Measurements from ENCODE around the gene ABHD17B.
A peak's percentile ranks its signal among the peaks of the same experiment; 100 is the strongest.
"Not testable (repeated sequence)": the region's sequence is repeated elsewhere in the genome, so short reads cannot be mapped to it uniquely, and the experiment has no call there.

Gene ABHD17B

GRCh38 chr9:71911061-71911907 lies at the start of gene ABHD17B, which contains the start of gene C9orf85:
Gene ABHD17B (minus strand): TSS chr9:71911193. CDS start chr9:71875080, 36,113 bp downstream.
Gene C9orf85 (plus strand): TSS chr9:71911639. CDS start chr9:71911735, 96 bp downstream.
- no peak for TF ChIP-seq ZFX (IDR thresholded peaks at IDR 0.05; ENCODE audit: borderline replicate concordance)
- no peak for TF ChIP-seq CTCF (IDR thresholded peaks at IDR 0.05)
- H3K27ac ChIP-seq, result peak within 1 kb of the TSS; percentile 91

GRCh38 chr9:71955300-71955915 lies 44.4 kb upstream of the ABHD17B start:
- no peak overlapping the region for H3K27ac ChIP-seq
- TF ChIP-seq ZFX (IDR thresholded peaks at IDR 0.05; ENCODE audit: borderline replicate concordance), result no peak
- TF ChIP-seq CTCF (IDR thresholded peaks at IDR 0.05), result no peak

- not testable (repeated sequence) for H3K27ac ChIP-seq
Observed at GRCh38 chr9:71954652-71955051, 43.7 kb upstream of the ABHD17B start.

- H3K27ac ChIP-seq, result no peak overlapping the region
- no peak for TF ChIP-seq CTCF (IDR thresholded peaks at IDR 0.05)
- TF ChIP-seq ZFX (IDR thresholded peaks at IDR 0.05; ENCODE audit: borderline replicate concordance), result no peak
Observed at GRCh38 chr9:71944754-71945375, 33.9 kb upstream of the ABHD17B start.

GRCh38 chr9:71941998-71942567 lies 31.1 kb upstream of the ABHD17B start:
- no peak for TF ChIP-seq CTCF (IDR thresholded peaks at IDR 0.05)
- no peak for TF ChIP-seq ZFX (IDR thresholded peaks at IDR 0.05; ENCODE audit: borderline replicate concordance)
- H3K27ac ChIP-seq, result no peak overlapping the region

GRCh38 chr9:71941060-71941568 lies 30.1 kb upstream of the ABHD17B start:
- no peak for TF ChIP-seq ZFX (IDR thresholded peaks at IDR 0.05; ENCODE audit: borderline replicate concordance)
- TF ChIP-seq CTCF (IDR thresholded peaks at IDR 0.05), result no peak
- no peak overlapping the region for H3K27ac ChIP-seq

GRCh38 chr9:71937898-71938297 lies 26.9 kb upstream of the ABHD17B start:
- no peak overlapping the region for H3K27ac ChIP-seq
- TF ChIP-seq CTCF (IDR thresholded peaks at IDR 0.05), result no peak
- no peak for TF ChIP-seq ZFX (IDR thresholded peaks at IDR 0.05; ENCODE audit: borderline replicate concordance)

All from 22Rv1 (cell line).